IMR-90 (cell line): Measurements from ENCODE around the gene PIEZO1. TPM values are rescaled to one million over a fixed set of nuclear protein-coding genes. Genes with fewer than 3 reads are reported as not detected.
A peak's percentile ranks its signal among the peaks of the same experiment; 100 is the strongest.

Experiments used
- ATAC-seq: fragments of 200-7000 bp; cut with Tn5 transposase; 2 replicates; pipeline ENCODE4 v1.9.1; 2020; ENCODE audit warnings: low read depth, mild to moderate bottlenecking, moderate library complexity
- BruUV-seq: library from RNA; stranded (reverse); fragments of 400-500 nt; replicated peaks from 2 replicates; lab custom pipeline; 2021; lab: Mats Ljungman, UMichigan
- CTCF ChIA-PET: fragments of 300-600 bp; formaldehyde crosslinking; extraction: SDS; loops from one replicate; lab custom pipeline; 2021; ENCODE audit warnings: antibody characterized with exemption; lab: Yijun Ruan, JAX
- POLR2A ChIA-PET: fragments of 300-600 bp; sonication (Branson Sonifier 250); formaldehyde crosslinking; loops from one replicate; lab custom pipeline; 2022; ENCODE audit warnings: antibody characterized with exemption; ENCODE audit not compliant: unreplicated experiment; lab: Charles Lee
- DNase-seq: peaks from one replicate; pipeline ENCODE4 v3.0.0; 2013
- H2AFZ ChIP-seq: replicated peaks from 2 replicates; pipeline ENCODE3; 2013; ENCODE audit warnings: low read length, mild to moderate bottlenecking; ENCODE audit not compliant: poor library complexity
- H2AK5ac ChIP-seq: 2 replicates; pipeline ENCODE4 v1.6.1; 2013; ENCODE audit warnings: low read depth, low read length, inconsistent platforms
- H2AK9ac ChIP-seq: replicated peaks from 2 replicates; pipeline ENCODE3; 2013; ENCODE audit warnings: mild to moderate bottlenecking, low read depth, low read length, moderate library complexity; ENCODE audit not compliant: poor library complexity
- H2BK120ac ChIP-seq: 2 replicates; pipeline ENCODE4 v1.6.1; 2013; ENCODE audit warnings: low read depth, low read length, inconsistent platforms
- H2BK15ac ChIP-seq: 3 replicates; pipeline ENCODE4 v1.6.1; 2013; ENCODE audit warnings: low read depth, low read length, inconsistent platforms
- H2BK20ac ChIP-seq: 2 replicates; pipeline ENCODE4 v1.6.1; 2013; ENCODE audit warnings: low read depth, mild to moderate bottlenecking, inconsistent platforms, low read length, moderate library complexity
- H2BK5ac ChIP-seq: 2 replicates; pipeline ENCODE4 v1.6.1; 2013; ENCODE audit warnings: mild to moderate bottlenecking, low read depth, low read length, inconsistent platforms; ENCODE audit not compliant: poor library complexity, severe bottlenecking
- H3K14ac ChIP-seq: replicated peaks from 2 replicates; pipeline ENCODE4 v1.6.1; 2013; ENCODE audit warnings: low read depth, low read length, inconsistent platforms
- H3K18ac ChIP-seq: 2 replicates; pipeline ENCODE4 v1.6.1; 2013; ENCODE audit warnings: low read depth, low read length, control low read depth
- H3K23ac ChIP-seq: 2 replicates; pipeline ENCODE4 v1.6.1; 2013; ENCODE audit warnings: low read depth, low read length, inconsistent platforms
- H3K27ac ChIP-seq: 2 replicates; pipeline ENCODE4 v1.5.1; 2013; ENCODE audit warnings: mild to moderate bottlenecking, control low read depth, low read length; ENCODE audit not compliant: insufficient read depth
- H3K27me3 ChIP-seq: 2 replicates; pipeline ENCODE4 v1.6.1; 2013; ENCODE audit warnings: low read length; ENCODE audit not compliant: control insufficient read depth, insufficient read depth
- H3K36me3 ChIP-seq: 2 replicates; pipeline ENCODE4 v1.6.1; 2013; ENCODE audit warnings: low read length, mixed read lengths; ENCODE audit not compliant: control insufficient read depth, insufficient read depth
- H3K4ac ChIP-seq: 2 replicates; pipeline ENCODE4 v1.6.1; 2013; ENCODE audit warnings: low read depth, low read length, inconsistent platforms
- H3K4me1 ChIP-seq: 2 replicates; pipeline ENCODE4 v1.6.1; 2013; ENCODE audit warnings: low read length, mixed read lengths; ENCODE audit not compliant: control insufficient read depth, insufficient read depth
- H3K4me2 ChIP-seq: 2 replicates; pipeline ENCODE4 v1.6.1; 2013; ENCODE audit warnings: low read depth, mild to moderate bottlenecking, control low read depth, low read length, moderate library complexity
- H3K4me3 ChIP-seq: 2 replicates; pipeline ENCODE4 v1.5.1; 2013; ENCODE audit warnings: low read depth, mild to moderate bottlenecking, control low read depth, low read length, moderate library complexity; ENCODE audit not compliant: insufficient read depth
- H3K56ac ChIP-seq: 2 replicates; pipeline ENCODE4 v1.6.1; 2013; ENCODE audit warnings: low read length, inconsistent platforms; ENCODE audit not compliant: insufficient read depth; ENCODE audit errors: extremely low read depth
- H3K79me1 ChIP-seq, 2 experiments: 2 replicates each; pipeline ENCODE4 v1.6.1; 2013; ENCODE audit warnings: low read length in 2 of 2, inconsistent platforms in 1 of 2, low read depth in 1 of 2
- H3K9ac ChIP-seq: 2 replicates; pipeline ENCODE4 v1.6.1; 2013; ENCODE audit warnings: low read depth, low read length, control low read depth
- H3K9me1 ChIP-seq: 2 replicates; pipeline ENCODE4 v1.6.1; 2013; ENCODE audit warnings: low read length, inconsistent platforms; ENCODE audit not compliant: insufficient read depth
- H3K9me3 ChIP-seq: 2 replicates; pipeline ENCODE4 v1.6.1; 2013; ENCODE audit warnings: low read length; ENCODE audit not compliant: control insufficient read depth, insufficient read depth
- H4K20me1 ChIP-seq: 2 replicates; pipeline ENCODE4 v1.6.1; 2013; ENCODE audit warnings: low read length, inconsistent platforms; ENCODE audit not compliant: insufficient read depth
- H4K5ac ChIP-seq: 2 replicates; pipeline ENCODE4 v1.6.1; 2013; ENCODE audit warnings: mild to moderate bottlenecking, low read depth, low read length, control low read depth
- H4K8ac ChIP-seq, 2 experiments: 2 replicates each; pipeline ENCODE4 v1.6.1; 2013; ENCODE audit warnings: low read depth in 2 of 2, low read length in 2 of 2, control low read depth in 1 of 2, inconsistent platforms in 1 of 2
- H4K91ac ChIP-seq: 2 replicates; pipeline ENCODE4 v1.6.1; 2013; ENCODE audit warnings: low read depth, low read length, inconsistent platforms; ENCODE audit not compliant: insufficient read depth
- BHLHE40 ChIP-seq: fragments of 150-350 bp; IDR thresholded peaks from 2 replicates; pipeline ENCODE4 v1.6.1; 2016; ENCODE audit warnings: mild to moderate bottlenecking, low read depth, low read length
- CHD1 ChIP-seq: IDR thresholded peaks from 2 replicates; pipeline ENCODE4 v1.6.1; 2012; ENCODE audit warnings: low read depth, low read length, improper control_type of control experiment
- CTCF ChIP-seq: conservative IDR thresholded peaks from 2 replicates; pipeline ENCODE4 v1.5.1; 2012; ENCODE audit warnings: mild to moderate bottlenecking, low read depth, low read length, improper control_type of control experiment
- ELK1 ChIP-seq: fragments of 150-350 bp; IDR thresholded peaks from 2 replicates; pipeline ENCODE4 v1.6.1; 2016; ENCODE audit warnings: low read depth, mild to moderate bottlenecking, low read length, moderate library complexity, borderline replicate concordance
- FOS ChIP-seq: fragments of 150-350 bp; IDR thresholded peaks from 2 replicates; pipeline ENCODE4 v1.6.1; 2016; ENCODE audit warnings: low read depth, low read length
- MAFK ChIP-seq: IDR thresholded peaks from 2 replicates; pipeline ENCODE4 v1.6.1; 2012; ENCODE audit warnings: low read depth, low read length, improper control_type of control experiment
- MAZ ChIP-seq: IDR thresholded peaks from 2 replicates; pipeline ENCODE4 v1.6.1; 2012; ENCODE audit warnings: low read depth, mild to moderate bottlenecking, low read length, improper control_type of control experiment, moderate library complexity, borderline replicate concordance
- MXI1 ChIP-seq: IDR thresholded peaks from 2 replicates; pipeline ENCODE4 v1.6.1; 2012; ENCODE audit warnings: low read depth, mild to moderate bottlenecking, low read length, moderate library complexity, borderline replicate concordance
- POLR2A ChIP-seq: IDR thresholded peaks from 2 replicates; pipeline ENCODE4 v1.6.1; 2012; ENCODE audit warnings: mild to moderate bottlenecking, low read depth, low read length
- RAD21 ChIP-seq: IDR thresholded peaks from 2 replicates; pipeline ENCODE4 v1.6.1; 2012; ENCODE audit warnings: low read length, improper control_type of control experiment
- RCOR1 ChIP-seq: IDR thresholded peaks from 2 replicates; pipeline ENCODE4 v1.6.1; 2012; ENCODE audit warnings: mild to moderate bottlenecking, low read length, improper control_type of control experiment; ENCODE audit not compliant: insufficient replicate concordance
- RFX5 ChIP-seq: IDR thresholded peaks from 2 replicates; pipeline ENCODE4 v1.8.0; 2012; ENCODE audit warnings: low read depth, mild to moderate bottlenecking, low read length, moderate library complexity
- SMC3 ChIP-seq: fragments of 150-350 bp; IDR thresholded peaks from 2 replicates; pipeline ENCODE4 v1.6.1; 2016; ENCODE audit warnings: low read depth, mild to moderate bottlenecking, antibody characterized with exemption, low read length, moderate library complexity
- USF2 ChIP-seq: fragments of 150-350 bp; IDR thresholded peaks from 2 replicates; pipeline ENCODE4 v1.6.1; 2017; ENCODE audit warnings: mild to moderate bottlenecking, antibody characterized with exemption, low read length, low read depth
- WGBS, 2 experiments: methylation state at CpG; one replicate each; pipeline versions ENCODE4 v1.1.5 to v1.1.7; 2013; ENCODE audit warnings: missing lambda C conversion rate in 2 of 2; ENCODE audit not compliant: insufficient read length in 1 of 2; ENCODE audit errors: extremely low coverage in 2 of 2; 5-methylcytosine and 5-hydroxymethylcytosine counted together
- dilution Hi-C: fragments of 300-500 bp; cut with HindIII; formaldehyde crosslinking; loops from one replicate; pipeline ENCODE4 v1.14.3; 2018; ENCODE audit warnings: low sequenced_read_pairs; ENCODE audit not compliant: unreplicated experiment
- in situ Hi-C: fragments of 300-500 bp; cut with MboI; formaldehyde crosslinking; loops from 3 replicates; pipeline ENCODE4 v1.14.3; 2019; ENCODE audit warnings: low sequenced_read_pairs, inconsistent platforms, mixed read lengths
- intact Hi-C: fragments of 100-400 bp; cut with micrococcal nuclease; formaldehyde crosslinking; loops from 2 replicates; pipeline ENCODE4 v1.10.0; 2022
- polyA plus RNA-seq, 3 experiments: library from polyadenylated mRNA; depleted of rRNA; stranded (reverse); fragments of >200 nt; gene quantifications; 2 replicates each; pipeline ENCODE4 v1.2.3, GENCODE V29; 2012; ENCODE audit warnings: low replicate concordance in 1 of 3
- total RNA-seq: library from RNA; depleted of rRNA; stranded (reverse); fragments of >200 nt; gene quantifications from 2 replicates; pipeline ENCODE4 v1.2.3, GENCODE V29; 2012

Gene PIEZO1
- total and polyA plus RNA-seq, 2 of the 4 experiments (the other 2 are of a cell fraction) = 36.2 to 372 TPM

GRCh38 chr16:88813269-88814143 is 28.5 kb upstream of the PIEZO1 start:
- H3K18ac ChIP-seq = no peak overlapping the region
- no peak overlapping the region for H3K4me3 ChIP-seq
- no peak overlapping the region for H2BK5ac ChIP-seq
- WGBS, 2 experiments = 82% methylated on average over 6 of the region's 26 CpGs; no CpG with 5 or more reads in 1 of the 2 experiments
- H4K20me1 ChIP-seq = peaks cover 23% of the 10 kb centered on the region
- H4K91ac ChIP-seq = no peak overlapping the region
- H3K9ac ChIP-seq = no peak overlapping the region
- dilution Hi-C loops = no loop called here
- peak overlapping the region in 1 of 2 experiments; percentile 29; a peak in 1 of 4 replicates for H4K8ac ChIP-seq
- no peak overlapping the region; the same call in 1 of the 2 replicates for H3K27ac ChIP-seq
- no peaks in the 10 kb centered on the region for H3K27me3 ChIP-seq
- peaks cover 9% of the 10 kb centered on the region for H3K36me3 ChIP-seq
- H2AK9ac ChIP-seq = peak overlapping the region; percentile 85
- no peak overlapping the region for H4K5ac ChIP-seq
- BruUV-seq = no TSS peak
- ChIA-PET CTCF (interaction anchor here (1.6 kb wide), 1 partner anchor 44 kb away, joined by 7 read pairs; the partner anchor contains the start of genes GALNS and TRAPPC2L), POLR2A (no interaction called here)
- H2BK120ac ChIP-seq = no peak overlapping the region
- in situ Hi-C loops = no loop called here
- no peak overlapping the region for H2BK20ac ChIP-seq
- H3K9me3 ChIP-seq = no peaks in the 10 kb centered on the region
- peak overlapping the region; percentile 85 for H2AK5ac ChIP-seq
- H3K14ac ChIP-seq = no peak overlapping the region; the same call in 1 of the 2 replicates
- no peak overlapping the region for H2BK15ac ChIP-seq
- no peak overlapping the region for H3K23ac ChIP-seq
- no peak overlapping the region for H3K56ac ChIP-seq
- intact Hi-C loops = loop anchor here (2.0 to 5.0 kb wide), 2 partner anchors 353 to 404 kb away; partner anchors contain the start of gene ZNF778
- no peak overlapping the region for H2AFZ ChIP-seq
- H3K4me2 ChIP-seq = no peak overlapping the region
- peaks cover 20% of the 10 kb centered on the region for H3K4me1 ChIP-seq
- no peak for ATAC-seq
- H3K4ac ChIP-seq = peak overlapping the region; percentile 40
- peaks cover under 1% of the 10 kb centered on the region for H3K9me1 ChIP-seq
- DNase-seq = no peak
- H3K79me1 ChIP-seq = peaks cover 4 to 26% of the 10 kb centered on the region in 2 experiments; a peak in 2 of 4 replicates
- TF ChIP-seq USF2 (no peak), POLR2A (no peak), BHLHE40 (no peak), RAD21 (no peak), RFX5 (no peak), ELK1 (no peak), CHD1 (no peak), RCOR1 (no peak), FOS (no peak), SMC3 (no peak), MAZ (no peak), CTCF (no peak), MAFK (no peak), MXI1 (no peak)
